K562 treated with DMSO at 1 percent for 12 hours (cell line): Measurements from ENCODE around the gene ZNF783. TPM values are rescaled to one million over a fixed set of nuclear protein-coding genes. Genes with fewer than 3 reads are reported as not detected.

ENCODE experiments used
- total RNA-seq: library from RNA; unstranded; fragments of 300-600 nt; gene quantifications from 2 replicates; pipeline ENCODE4 v1.2.3, GENCODE V29; 2022; ENCODE audit not compliant: insufficient read depth

ZNF783 gene
- 2.1 and 2.7 TPM in 2 replicates for total RNA-seq

DNA sequence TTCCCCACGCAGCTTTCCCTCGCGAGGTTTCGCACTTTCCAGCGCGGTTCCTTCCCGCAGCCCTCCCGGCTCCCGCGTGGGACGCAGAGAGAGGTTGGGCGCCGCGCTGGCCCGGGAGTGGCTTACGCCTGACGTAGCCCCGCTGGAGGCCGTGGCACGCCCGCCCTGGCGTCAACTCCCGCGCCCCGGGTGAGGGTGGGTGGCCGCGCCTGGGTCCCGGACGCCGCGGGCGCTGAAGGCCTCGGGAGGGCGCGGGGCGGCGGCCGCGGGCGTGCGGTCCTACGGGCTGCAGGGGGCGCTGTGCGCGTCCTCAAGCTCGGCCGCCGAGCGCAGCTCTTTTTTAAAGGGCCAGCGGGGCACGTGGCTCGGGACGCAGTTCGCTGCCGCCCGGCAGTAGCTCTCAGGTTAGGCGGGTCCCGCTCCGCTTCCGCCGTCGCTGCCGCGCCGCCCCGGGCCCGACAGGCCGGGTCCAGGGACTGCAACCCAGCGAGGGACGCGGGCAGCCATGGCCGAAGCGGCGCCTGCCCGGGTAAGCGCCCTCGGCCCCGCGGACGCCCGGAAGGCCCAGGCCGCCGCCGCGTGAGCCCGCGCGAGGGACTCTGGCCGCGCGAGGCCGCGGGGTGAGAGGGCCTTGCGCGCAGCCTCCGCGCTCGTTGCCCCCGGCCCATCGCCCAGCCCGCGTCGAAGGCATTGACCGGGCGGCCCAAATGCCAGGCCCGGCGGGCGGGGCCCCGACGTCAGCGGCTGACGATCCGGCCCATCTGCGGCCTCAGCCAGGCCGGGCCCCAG lies at the start of gene ZNF783:
Gene ZNF783, plus strand, starts transcription at position 368 of the 789 bp plus-strand sequence. Its CDS starts 138 bp downstream, at position 506.

DNA sequence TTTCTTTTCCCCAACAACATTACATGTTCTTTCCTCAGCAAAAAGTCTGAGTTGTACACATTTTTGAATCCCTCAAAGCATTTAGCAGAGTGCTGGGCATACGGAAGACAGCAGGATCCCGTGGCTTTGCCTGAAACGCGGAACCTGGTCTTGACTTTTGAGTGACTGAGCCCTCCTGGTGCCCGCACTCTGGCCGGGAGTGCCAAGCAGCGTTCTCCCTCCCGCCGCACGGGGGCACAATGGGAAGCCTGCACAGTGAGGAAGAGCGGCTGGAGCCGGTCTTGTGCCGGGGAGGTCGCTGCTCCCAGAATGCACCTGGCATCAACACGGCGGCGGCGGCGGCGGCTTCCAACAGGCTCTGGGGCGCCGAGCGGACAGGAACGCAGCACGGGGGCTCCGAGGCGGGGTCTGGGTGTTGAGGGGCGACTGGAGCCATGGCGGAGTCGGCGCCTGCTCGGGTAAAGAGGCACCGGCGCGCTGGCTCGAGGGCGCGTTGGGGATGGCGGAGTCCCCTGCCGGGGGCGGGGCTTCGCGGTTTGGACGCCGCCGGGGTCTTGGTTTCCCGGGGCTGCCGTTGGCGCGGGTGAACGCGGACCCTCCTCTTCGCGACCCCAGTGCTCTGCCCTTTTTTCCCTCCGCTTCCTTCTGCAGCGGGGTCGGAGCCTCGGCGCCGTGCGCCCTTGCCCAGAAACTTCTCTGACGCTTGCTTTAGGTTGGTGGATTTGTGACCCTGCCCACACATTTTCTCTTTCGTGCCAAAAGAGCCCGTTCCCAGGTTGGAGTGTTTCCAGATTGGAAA lies 22.5 kb upstream of the ZNF783 start, which contains the start of gene ZNF212:
Gene ZNF212, plus strand, starts transcription at position 307 of the 799 bp plus-strand sequence. Its CDS starts 128 bp downstream, at position 435.

Other genes starting within 250 kb of the ZNF783 start
- gene PDIA4, start 233.7 kb upstream of the ZNF783 start, total RNA-seq = 119 and 194 TPM in 2 replicates
- gene ZNF786, start 171.5 kb upstream of the ZNF783 start, total RNA-seq = 2.5 and 7.0 TPM in 2 replicates
- gene ZNF425, start 135.9 kb upstream of the ZNF783 start, total RNA-seq = 1.5 and 1.6 TPM in 2 replicates
- gene ZNF398, start 114.7 kb upstream of the ZNF783 start, total RNA-seq = 5.7 and 17.5 TPM in 2 replicates
- gene ZNF282, start 66.7 kb upstream of the ZNF783 start, total RNA-seq = 32.9 and 48.0 TPM in 2 replicates
- 10.6 and 20.3 TPM in 2 replicates for gene ZNF212, start 22.5 kb upstream of the ZNF783 start, total RNA-seq
- gene ZNF777, start 198.9 kb downstream of the ZNF783 start, total RNA-seq = 11.4 and 17.8 TPM in 2 replicates
- 20.5 and 35.8 TPM in 2 replicates for gene ZNF746, start 235.6 kb downstream of the ZNF783 start, total RNA-seq